HepG2 (cell line): ENCODE data around the gene ACAN.

Experiments used
- MTA1 ChIP-seq: sonication (generic); formaldehyde crosslinking; IDR thresholded peaks from 2 replicates; pipeline ENCODE4 v1.4.0; 2020; ENCODE audit warnings: missing genetic modification reagents, mild to moderate bottlenecking, borderline replicate concordance
- NCOR1 ChIP-seq: fragments of 200-600 bp; sonication (generic); IDR thresholded peaks from 2 replicates; pipeline ENCODE4 v1.7.0; 2017; ENCODE audit warnings: antibody characterized with exemption, low read length, borderline replicate concordance
- POLR2A ChIP-seq, 2 experiments: IDR thresholded peaks; 2 replicates each; pipeline ENCODE4 v1.6.1; 2011; ENCODE audit warnings: low read depth in 2 of 2, low read length in 2 of 2, mild to moderate bottlenecking in 1 of 2, moderate library complexity in 1 of 2; ENCODE audit not compliant: insufficient read depth in 1 of 2
- RAD21 ChIP-seq: fragments of 450-650 bp; formaldehyde crosslinking; IDR thresholded peaks from 2 replicates; pipeline ENCODE4 v1.5.0; 2020; ENCODE audit warnings: mild to moderate bottlenecking
- RBM39 ChIP-seq: fragments of 200-400 bp; formaldehyde crosslinking; IDR thresholded peaks from one replicate; pipeline ENCODE4 v1.6.1; 2018; ENCODE audit warnings: antibody characterized with exemption, mild to moderate bottlenecking, low read depth, low read length; ENCODE audit not compliant: poor library complexity, severe bottlenecking
- SMAD9 ChIP-seq: sonication (generic); formaldehyde crosslinking; IDR thresholded peaks from 2 replicates; pipeline ENCODE4 v1.5.1; 2020; ENCODE audit warnings: mild to moderate bottlenecking, missing genetic modification reagents
- SOX6 ChIP-seq, 2 experiments: fragments of 450-650 bp in 1 of 2; sonication (generic) in 1 of 2; formaldehyde crosslinking in 1 of 2; IDR thresholded peaks; 2 replicates each; pipeline versions ENCODE4 v1.4.0 to v1.6.1; 2017 to 2020; ENCODE audit warnings: antibody characterized with exemption in 1 of 2, mild to moderate bottlenecking in 1 of 2, missing genetic modification reagents in 1 of 2
- STAT5B ChIP-seq: sonication (generic); formaldehyde crosslinking; IDR thresholded peaks from 2 replicates; pipeline ENCODE4 v1.4.0; 2020; ENCODE audit warnings: missing genetic modification reagents
- TARDBP ChIP-seq: sonication (generic); formaldehyde crosslinking; IDR thresholded peaks from 2 replicates; pipeline ENCODE4 v1.8.0; 2022; ENCODE audit warnings: mild to moderate bottlenecking, missing genetic modification reagents
- ZFP82 ChIP-seq: sonication (generic); formaldehyde crosslinking; IDR thresholded peaks from 2 replicates; pipeline ENCODE4 v1.5.1; 2020; ENCODE audit warnings: mild to moderate bottlenecking, missing genetic modification reagents, borderline replicate concordance
- TF ChIP-seq, protein P1 (sequence below): sonication (generic); formaldehyde crosslinking; IDR thresholded peaks from 2 replicates; pipeline ENCODE4 v1.8.1; 2022; ENCODE audit warnings: mild to moderate bottlenecking, missing genetic modification reagents

DNA sequence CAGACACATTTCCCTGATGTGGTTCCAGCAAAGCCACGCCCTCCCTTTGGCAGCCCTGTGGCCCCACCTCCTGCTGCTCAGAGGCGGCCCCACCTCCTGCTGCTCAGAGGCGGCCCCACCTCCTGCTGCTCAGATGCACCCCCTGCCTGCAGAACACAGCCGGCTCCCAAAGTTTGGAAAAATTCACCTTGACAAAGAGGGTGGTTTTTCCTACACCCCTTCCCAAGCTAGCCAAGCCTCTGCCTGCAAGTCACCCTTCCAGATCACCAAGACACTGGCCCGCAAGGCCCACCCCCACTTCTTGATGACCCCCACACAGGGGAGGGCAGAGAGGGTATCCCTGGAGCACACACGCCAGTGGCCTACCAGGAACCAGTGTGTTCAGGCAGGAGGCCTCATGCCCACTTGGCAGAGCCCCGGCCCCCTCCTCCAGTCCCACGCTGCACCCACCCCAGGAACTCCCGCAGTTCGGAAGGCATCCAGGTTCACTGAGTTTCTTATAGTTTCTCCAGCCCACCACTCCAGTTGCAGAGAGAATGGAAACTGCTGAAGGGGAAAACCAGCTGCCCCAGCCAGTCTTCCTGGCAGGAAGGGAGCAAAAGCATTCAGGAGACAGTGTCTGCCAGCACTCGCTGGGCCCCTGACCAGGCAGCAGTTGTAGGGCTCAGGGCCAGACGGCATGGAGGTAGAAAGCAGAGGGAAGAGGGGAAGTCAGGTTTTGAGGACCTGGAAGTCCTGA, 94.4 kb downstream of the ACAN start:
- TF ChIP-seq, protein P1, sequence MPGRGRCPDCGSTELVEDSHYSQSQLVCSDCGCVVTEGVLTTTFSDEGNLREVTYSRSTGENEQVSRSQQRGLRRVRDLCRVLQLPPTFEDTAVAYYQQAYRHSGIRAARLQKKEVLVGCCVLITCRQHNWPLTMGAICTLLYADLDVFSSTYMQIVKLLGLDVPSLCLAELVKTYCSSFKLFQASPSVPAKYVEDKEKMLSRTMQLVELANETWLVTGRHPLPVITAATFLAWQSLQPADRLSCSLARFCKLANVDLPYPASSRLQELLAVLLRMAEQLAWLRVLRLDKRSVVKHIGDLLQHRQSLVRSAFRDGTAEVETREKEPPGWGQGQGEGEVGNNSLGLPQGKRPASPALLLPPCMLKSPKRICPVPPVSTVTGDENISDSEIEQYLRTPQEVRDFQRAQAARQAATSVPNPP (CRISPR knock-in tag) = no peak
- TF ChIP-seq TARDBP (CRISPR knock-in tag) = no peak
- no peak for TF ChIP-seq RAD21 (CRISPR knock-in tag)
- TF ChIP-seq RBM39 = no peak
- TF ChIP-seq STAT5B (CRISPR knock-in tag) = no peak
- TF ChIP-seq POLR2A (IDR thresholded peaks at IDR 0.05; ENCODE audit: insufficient read depth in 1 of 2, low read depth in 2 of 2, low read length in 2 of 2) = no peak
- TF ChIP-seq NCOR1 = no peak
- no peak for TF ChIP-seq SOX6 (IDR thresholded peaks at IDR 0.05)
- TF ChIP-seq SOX6 (CRISPR knock-in tag; IDR thresholded peaks at IDR 0.05) = no peak
- TF ChIP-seq SMAD9 (CRISPR knock-in tag) = no peak
- TF ChIP-seq MTA1 (CRISPR knock-in tag) = no peak
- TF ChIP-seq ZFP82 (CRISPR knock-in tag) = no peak
